ENCODE results near the gene SYDE2. TPM values are rescaled to one million over a fixed set of nuclear protein-coding genes. Genes with fewer than 3 reads are reported as not detected.
"Not testable (repeated sequence)": the region's sequence is repeated elsewhere in the genome, so short reads cannot be mapped to it uniquely, and the experiment has no call there.

The SYDE2 gene
- total RNA-seq, 2 donors from 2014 or later, result 0.84 TPM; not detected in 1

- peaks cover 32 to 43% of the 10 kb centered on the region in 2 donors for H3K27me3 Mint-ChIP-seq
- H3K9me3 Mint-ChIP-seq, result no peaks in the 10 kb centered on the region
- ATAC-seq (no peak), DNase-seq (ENCODE audit: low spot score) (no peak)
- no peak overlapping the region for H3K27ac Mint-ChIP-seq
- no peaks in the 10 kb centered on the region for H3K36me3 Mint-ChIP-seq
- H3K4me3 Mint-ChIP-seq, result no peak overlapping the region
- H3K4me1 Mint-ChIP-seq (ENCODE audit: low read depth in 2 of 2), result peaks cover under 1 to 5% of the 10 kb centered on the region in 2 donors
These were observed 26.3 kb downstream of the SYDE2 start for GRCh38 chr1:85174503-85174902.

GRCh38 chr1:85172684-85173337 lies 28.0 kb downstream of the SYDE2 start:
- Mint-ChIP-seq H3K4me3 (no peak overlapping the region), H3K36me3 (no peaks in the 10 kb centered on the region), H3K4me1 (ENCODE audit: low read depth in 2 of 2) (no peaks in the 10 kb centered on the region), H3K9me3 (no peaks in the 10 kb centered on the region), H3K27me3 (peaks cover 35 to 42% of the 10 kb centered on the region in 2 donors), H3K27ac (no peak overlapping the region)
- ATAC-seq (no peak), DNase-seq (ENCODE audit: low spot score) (no peak)

- Mint-ChIP-seq H3K27me3 (peaks cover 27 to 33% of the 10 kb centered on the region in 2 donors), H3K27ac (no peak overlapping the region), H3K4me3 (no peak overlapping the region), H3K4me1 (ENCODE audit: low read depth in 2 of 2) (no peaks in the 10 kb centered on the region), H3K9me3 (no peaks in the 10 kb centered on the region), H3K36me3 (no peaks in the 10 kb centered on the region)
- DNase-seq (ENCODE audit: low spot score), result no peak
- ATAC-seq, result no peak
These were observed 29.1 kb downstream of the SYDE2 start for GRCh38 chr1:85171721-85172120.

GRCh38 chr1:85168884-85169283 lies 31.9 kb downstream of the SYDE2 start:
- no peak for DNase-seq (ENCODE audit: low spot score)
- H3K27ac Mint-ChIP-seq, result no peak overlapping the region
- H3K4me3 Mint-ChIP-seq, result no peak overlapping the region
- no peaks in the 10 kb centered on the region for H3K36me3 Mint-ChIP-seq
- ATAC-seq, result no peak
- H3K9me3 Mint-ChIP-seq, result no peaks in the 10 kb centered on the region
- peaks cover 26 to 31% of the 10 kb centered on the region in 2 donors for H3K27me3 Mint-ChIP-seq
- H3K4me1 Mint-ChIP-seq (ENCODE audit: low read depth in 2 of 2), result no peaks in the 10 kb centered on the region

GRCh38 chr1:85166351-85166750 lies 34.5 kb downstream of the SYDE2 start:
- Mint-ChIP-seq H3K27ac (no peak overlapping the region), H3K9me3 (no peaks in the 10 kb centered on the region), H3K27me3 (peaks cover 10 to 12% of the 10 kb centered on the region in 2 donors), H3K4me3 (no peak overlapping the region), H3K36me3 (no peaks in the 10 kb centered on the region), H3K4me1 (ENCODE audit: low read depth in 2 of 2) (no peaks in the 10 kb centered on the region)
- ATAC-seq, result no peak
- no peak for DNase-seq (ENCODE audit: low spot score)

- ATAC-seq, result no peak
- Mint-ChIP-seq H3K27ac (no peak overlapping the region), H3K4me3 (no peak overlapping the region), H3K27me3 (peaks cover 0 to 2% of the 10 kb centered on the region in 2 donors), H3K4me1 (ENCODE audit: low read depth in 2 of 2) (no peaks in the 10 kb centered on the region), H3K9me3 (no peaks in the 10 kb centered on the region), H3K36me3 (no peaks in the 10 kb centered on the region)
- DNase-seq (ENCODE audit: low spot score), result no peak
These were observed 41.9 kb downstream of the SYDE2 start for GRCh38 chr1:85158910-85159309.

- no peaks in the 10 kb centered on the region for H3K9me3 Mint-ChIP-seq
- H3K27ac Mint-ChIP-seq, result no peak overlapping the region
- no peaks in the 10 kb centered on the region for H3K36me3 Mint-ChIP-seq
- ATAC-seq (no peak), DNase-seq (ENCODE audit: low spot score) (no peak)
- no peaks in the 10 kb centered on the region for H3K4me1 Mint-ChIP-seq (ENCODE audit: low read depth in 2 of 2)
- peaks cover 0 to 2% of the 10 kb centered on the region in 2 donors for H3K27me3 Mint-ChIP-seq
- no peak overlapping the region for H3K4me3 Mint-ChIP-seq
These were observed 43.4 kb downstream of the SYDE2 start for GRCh38 chr1:85157436-85157835.

- H3K27me3 Mint-ChIP-seq, result peaks cover 0 to 2% of the 10 kb centered on the region in 2 donors
- ATAC-seq, result no peak
- no peak overlapping the region for H3K27ac Mint-ChIP-seq
- peaks cover 0 to under 1% of the 10 kb centered on the region in 2 donors for H3K4me1 Mint-ChIP-seq (ENCODE audit: low read depth in 2 of 2)
- no peaks in the 10 kb centered on the region for H3K9me3 Mint-ChIP-seq
- H3K36me3 Mint-ChIP-seq, result no peaks in the 10 kb centered on the region
- DNase-seq (ENCODE audit: low spot score), result no peak
- no peak overlapping the region for H3K4me3 Mint-ChIP-seq
These were observed 47.5 kb downstream of the SYDE2 start for GRCh38 chr1:85153149-85153891.

GRCh38 chr1:85151446-85151845 lies 49.4 kb downstream of the SYDE2 start:
- DNase-seq (ENCODE audit: low spot score) (no peak), ATAC-seq (no peak)
- Mint-ChIP-seq H3K27me3 (peaks cover 0 to 6% of the 10 kb centered on the region in 2 donors), H3K4me3 (no peak overlapping the region), H3K27ac (no peak overlapping the region), H3K9me3 (no peaks in the 10 kb centered on the region), H3K4me1 (ENCODE audit: low read depth in 2 of 2) (peaks cover 0 to 4% of the 10 kb centered on the region in 2 donors), H3K36me3 (no peaks in the 10 kb centered on the region)

- Mint-ChIP-seq H3K36me3 (no peaks in the 10 kb centered on the region), H3K27ac (no peak overlapping the region), H3K9me3 (no peaks in the 10 kb centered on the region), H3K4me3 (no peak overlapping the region), H3K4me1 (ENCODE audit: low read depth in 2 of 2) (peaks cover 0 to 4% of the 10 kb centered on the region in 2 donors), H3K27me3 (peaks cover 0 to 6% of the 10 kb centered on the region in 2 donors)
- no peak for ATAC-seq
- no peak for DNase-seq (ENCODE audit: low spot score)
These were observed 51.0 kb downstream of the SYDE2 start for GRCh38 chr1:85149805-85150204.

GRCh38 chr1:85148524-85149250 lies 52.1 kb downstream of the SYDE2 start:
- DNase-seq (ENCODE audit: low spot score) (no peak), ATAC-seq (peak in 1 of 2 donors; percentile 75)
- no peak overlapping the region for H3K27ac Mint-ChIP-seq
- H3K9me3 Mint-ChIP-seq, result no peaks in the 10 kb centered on the region
- H3K27me3 Mint-ChIP-seq, result peaks cover 0 to 10% of the 10 kb centered on the region in 2 donors
- H3K4me3 Mint-ChIP-seq, result no peak overlapping the region
- H3K4me1 Mint-ChIP-seq (ENCODE audit: low read depth in 2 of 2), result peaks cover 0 to 4% of the 10 kb centered on the region in 2 donors
- no peaks in the 10 kb centered on the region for H3K36me3 Mint-ChIP-seq

- peaks cover 0 to 14% of the 10 kb centered on the region in 2 donors for H3K27me3 Mint-ChIP-seq
- no peaks in the 10 kb centered on the region for H3K36me3 Mint-ChIP-seq
- no peaks in the 10 kb centered on the region for H3K9me3 Mint-ChIP-seq
- no peak for DNase-seq (ENCODE audit: low spot score)
- H3K4me3 Mint-ChIP-seq, result no peak overlapping the region
- ATAC-seq, result no peak
- peaks cover 0 to 4% of the 10 kb centered on the region in 2 donors for H3K4me1 Mint-ChIP-seq (ENCODE audit: low read depth in 2 of 2)
- H3K27ac Mint-ChIP-seq, result no peak overlapping the region
These were observed 53.9 kb downstream of the SYDE2 start for GRCh38 chr1:85146972-85147359.

- not testable (repeated sequence) for DNase-seq (ENCODE audit: low spot score); H3K4me1 Mint-ChIP-seq (ENCODE audit: low read depth in 2 of 2); H3K9me3 Mint-ChIP-seq; H3K36me3 Mint-ChIP-seq; H3K27ac Mint-ChIP-seq; ATAC-seq; H3K4me3 Mint-ChIP-seq
- H3K27me3 Mint-ChIP-seq, result peaks cover 0 to 15% of the 10 kb centered on the region in 2 donors
These were observed 54.4 kb downstream of the SYDE2 start for GRCh38 chr1:85146298-85146971.

All from natural killer cell treated with Interleukin-12 subunit alpha and Interleukin-12 subunit beta and Interleukin-15 and Interleukin-18, amount 100 ng/mL, for 72 hours (primary cell).